ENCODE measurements around the gene PLCXD3. TPM values are rescaled to one million over a fixed set of nuclear protein-coding genes. Genes with fewer than 3 reads are reported as not detected.

PLCXD3 gene
- total RNA-seq, 1 experiment from 2014 or later = 5.0 TPM

- no peaks in the 10 kb centered on the region for H3K27me3 ChIP-seq (ENCODE audit: low read length)
- H3K9me2 ChIP-seq (replicated peaks; ENCODE audit: low read length) = no peaks in the 10 kb centered on the region
- H2AFZ ChIP-seq (ENCODE audit: low read length) = no peak overlapping the region
- DNase-seq (no peak), ATAC-seq (no peak)
- no peak overlapping the region for H3K27ac ChIP-seq (ENCODE audit: low read length)
- H3K36me3 ChIP-seq (ENCODE audit: low read depth, low read length) = no peaks in the 10 kb centered on the region
- no peaks in the 10 kb centered on the region for H3F3A ChIP-seq (ENCODE audit: low read length, unreplicated experiment)
- no peak overlapping the region for H3K4me2 ChIP-seq (ENCODE audit: low read length)
- ChIA-PET CTCF (no interaction called here), POLR2A (ENCODE audit: unreplicated experiment) (no interaction called here)
- intact Hi-C loops (cut with micrococcal nuclease) = no loop called here
- no peaks in the 10 kb centered on the region for H3K9me3 ChIP-seq (ENCODE audit: low read length)
- no TSS peak for BruUV-seq (replicated peaks)
- H3K4me1 ChIP-seq (ENCODE audit: insufficient read depth, low read length) = no peaks in the 10 kb centered on the region
- H3K4me3 ChIP-seq (ENCODE audit: low read length) = no peak overlapping the region
- no peaks in the 10 kb centered on the region for H4K20me1 ChIP-seq (ENCODE audit: low read length)
- no peaks in the 10 kb centered on the region for H3K79me2 ChIP-seq (ENCODE audit: low read length)
- no peak overlapping the region for H3K9ac ChIP-seq (ENCODE audit: low read length)
- TF ChIP-seq EZH2phosphoT487 (IDR thresholded peaks at IDR 0.05; ENCODE audit: borderline replicate concordance, low read length) = no peak
- TF ChIP-seq CTCF (conservative IDR thresholded peaks at IDR 0.05; ENCODE audit: low read depth, low read length) = no peak
- TF ChIP-seq EZH2 (IDR thresholded peaks at IDR 0.05; ENCODE audit: low read length, unreplicated experiment) = no peak
Measured at GRCh38 chr5:41286696-41287095, 223.7 kb downstream of the PLCXD3 start.

- no TSS peak for BruUV-seq (replicated peaks)
- ATAC-seq (no peak), DNase-seq (no peak)
- Histone ChIP-seq H3K36me3 (ENCODE audit: low read depth, low read length) (no peaks in the 10 kb centered on the region), H3K9me3 (ENCODE audit: low read length) (no peaks in the 10 kb centered on the region), H3K4me1 (ENCODE audit: insufficient read depth, low read length) (no peaks in the 10 kb centered on the region), H3K9me2 (replicated peaks; ENCODE audit: low read length) (no peaks in the 10 kb centered on the region), H3K79me2 (ENCODE audit: low read length) (no peaks in the 10 kb centered on the region), H3K4me2 (ENCODE audit: low read length) (no peak overlapping the region), H3K27ac (ENCODE audit: low read length) (no peak overlapping the region), H4K20me1 (ENCODE audit: low read length) (no peaks in the 10 kb centered on the region), H3K4me3 (ENCODE audit: low read length) (no peak overlapping the region), H2AFZ (ENCODE audit: low read length) (no peak overlapping the region), H3F3A (ENCODE audit: low read length, unreplicated experiment) (no peaks in the 10 kb centered on the region), H3K27me3 (ENCODE audit: low read length) (no peaks in the 10 kb centered on the region), H3K9ac (ENCODE audit: low read length) (no peak overlapping the region)
- intact Hi-C loops (cut with micrococcal nuclease) = no loop called here
- ChIA-PET POLR2A (ENCODE audit: unreplicated experiment) (no interaction called here), CTCF (no interaction called here)
- no peak for TF ChIP-seq EZH2phosphoT487 (IDR thresholded peaks at IDR 0.05; ENCODE audit: borderline replicate concordance, low read length)
- no peak for TF ChIP-seq CTCF (conservative IDR thresholded peaks at IDR 0.05; ENCODE audit: low read depth, low read length)
- TF ChIP-seq EZH2 (IDR thresholded peaks at IDR 0.05; ENCODE audit: low read length, unreplicated experiment) = no peak
Measured at GRCh38 chr5:41286165-41286564, 224.2 kb downstream of the PLCXD3 start.

- CTCF ChIA-PET = no interaction called here
- Histone ChIP-seq H3K27me3 (ENCODE audit: low read length) (no peaks in the 10 kb centered on the region), H4K20me1 (ENCODE audit: low read length) (no peaks in the 10 kb centered on the region), H3K9ac (ENCODE audit: low read length) (no peak overlapping the region), H3K9me3 (ENCODE audit: low read length) (no peaks in the 10 kb centered on the region), H3K27ac (ENCODE audit: low read length) (no peak overlapping the region), H3K79me2 (ENCODE audit: low read length) (no peaks in the 10 kb centered on the region), H3K4me3 (ENCODE audit: low read length) (no peak overlapping the region), H2AFZ (ENCODE audit: low read length) (no peak overlapping the region), H3K4me2 (ENCODE audit: low read length) (no peak overlapping the region), H3K9me2 (replicated peaks; ENCODE audit: low read length) (no peaks in the 10 kb centered on the region), H3K4me1 (ENCODE audit: insufficient read depth, low read length) (no peaks in the 10 kb centered on the region), H3K36me3 (ENCODE audit: low read depth, low read length) (no peaks in the 10 kb centered on the region), H3F3A (ENCODE audit: low read length, unreplicated experiment) (no peaks in the 10 kb centered on the region)
- no peak for ATAC-seq
- intact Hi-C loops (cut with micrococcal nuclease) = no loop called here
- BruUV-seq (replicated peaks) = no TSS peak
- DNase-seq = no peak
- POLR2A ChIA-PET (ENCODE audit: unreplicated experiment) = no interaction called here
- TF ChIP-seq CTCF (conservative IDR thresholded peaks at IDR 0.05; ENCODE audit: low read depth, low read length) (no peak), EZH2 (IDR thresholded peaks at IDR 0.05; ENCODE audit: low read length, unreplicated experiment) (no peak), EZH2phosphoT487 (IDR thresholded peaks at IDR 0.05; ENCODE audit: borderline replicate concordance, low read length) (no peak)
Measured at GRCh38 chr5:41284938-41285337, 225.5 kb downstream of the PLCXD3 start.
